Natural killer cell (primary cell): ENCODE measurements around the gene GNB2. TPM values are rescaled to one million over a fixed set of nuclear protein-coding genes. Genes with fewer than 3 reads are reported as not detected.
A peak's percentile ranks its signal among the peaks of the same experiment; 100 is the strongest.

Experiments used
- ATAC-seq, 3 donors: fragments of 150-1000 bp in 2 of 3; fragments of 200-7000 bp in 1 of 3; cut with Tn5 transposase; 1 replicate in 1 of 3; 2 replicates in 2 of 3; pipeline ENCODE4 v1.10.0; 2021; ENCODE audit warnings: mild to moderate bottlenecking in 2 of 3, moderate library complexity in 2 of 3
- DNase-seq, 2 donors: peaks; one replicate each; pipeline versions ENCODE4 v3.0.0 to v3.0.0-alpha.2; 2013 to 2021; ENCODE audit warnings: mixed read lengths in 1 of 2
- H3K27ac ChIP-seq: one replicate; pipeline ENCODE4 v1.5.1; 2013; ENCODE audit warnings: mild to moderate bottlenecking, low read length
- H3K27me3 ChIP-seq: one replicate; pipeline ENCODE4 v1.6.1; 2013; ENCODE audit warnings: low read length; ENCODE audit not compliant: control insufficient read depth, insufficient read depth
- H3K36me3 ChIP-seq: one replicate; pipeline ENCODE4 v1.6.1; 2013; ENCODE audit warnings: low read length; ENCODE audit not compliant: control insufficient read depth, insufficient read depth
- H3K4me1 ChIP-seq: one replicate; pipeline ENCODE4 v1.6.1; 2013; ENCODE audit warnings: low read length; ENCODE audit not compliant: control insufficient read depth, insufficient read depth
- H3K4me3 ChIP-seq: one replicate; pipeline ENCODE4 v1.5.1; 2013; ENCODE audit warnings: low read length
- H3K9me3 ChIP-seq: one replicate; pipeline ENCODE4 v1.6.1; 2013; ENCODE audit warnings: low read length; ENCODE audit not compliant: control insufficient read depth, insufficient read depth
- H3K27ac Mint-ChIP-seq, 2 donors: one replicate each; pipeline ENCODE4 v1.8.0; 2022; ENCODE audit warnings: mild to moderate bottlenecking in 2 of 2, mixed read lengths in 2 of 2, moderate library complexity in 1 of 2
- H3K27me3 Mint-ChIP-seq, 2 donors: one replicate each; pipeline ENCODE4 v1.8.0; 2022; ENCODE audit warnings: low read depth in 2 of 2, mixed read lengths in 2 of 2
- H3K36me3 Mint-ChIP-seq: one replicate; pipeline ENCODE4 v1.8.0; 2022; ENCODE audit warnings: mixed read lengths
- H3K4me1 Mint-ChIP-seq, 2 donors: one replicate each; pipeline ENCODE4 v1.8.0; 2022; ENCODE audit warnings: mixed read lengths in 2 of 2
- H3K4me3 Mint-ChIP-seq: one replicate; pipeline ENCODE4 v1.8.0; 2022; ENCODE audit warnings: mild to moderate bottlenecking, moderate library complexity, mixed read lengths
- H3K9me3 Mint-ChIP-seq, 2 donors: one replicate each; pipeline ENCODE4 v1.8.0; 2022; ENCODE audit warnings: mixed read lengths in 2 of 2
- CTCF ChIP-seq: fragments of 200-600 bp; IDR thresholded peaks from one replicate; pipeline ENCODE4 v1.8.0; 2022; ENCODE audit warnings: antibody characterized with exemption
- WGBS: methylation state at CpG from one replicate; pipeline ENCODE4 v1.1.7; 2013; ENCODE audit warnings: missing lambda C conversion rate; ENCODE audit not compliant: insufficient coverage; 5-methylcytosine and 5-hydroxymethylcytosine counted together
- intact Hi-C: fragments of 100-400 bp; cut with micrococcal nuclease; formaldehyde crosslinking; loops from one replicate; pipeline ENCODE4 v1.14.2; 2022
- total RNA-seq, 4 donors: library from RNA; stranded (reverse); fragments of 120-200 nt in 1 of 4; gene quantifications; one replicate each; pipeline versions ENCODE4 v1.2.3 to v1.2.4, GENCODE V29; 2013 to 2022

Gene GNB2
- total RNA-seq: 100 to 1,000 TPM; 194 to 227 (median 212) TPM
- total RNA-seq (2013): 52.6 TPM

GRCh38 chr7:100673302-100673941 lies at the start of gene GNB2:
Gene GNB2, plus strand, starts transcription at chr7:100673740. Its CDS starts 2,526 bp downstream, at chr7:100676266.
- Mint-ChIP-seq H3K27ac (peak within 1 kb of the TSS; percentile 90 to 97), H3K4me3 (peak within 1 kb of the TSS; percentile 95), H3K4me1 (peaks cover 0 to 29% of the 10 kb centered on the region in 2 donors), H3K27me3 (no peaks in the 10 kb centered on the region), H3K9me3 (no peaks in the 10 kb centered on the region), H3K36me3 (no peaks in the 10 kb centered on the region)
- ATAC-seq (peak; percentile 56 to 81 (median 59)), DNase-seq (peak; percentile 93 to 97)
- H3K9me3 ChIP-seq: no peaks in the 10 kb centered on the region
- H3K4me1 ChIP-seq: peaks cover 19% of the 10 kb centered on the region
- H3K36me3 ChIP-seq: peaks cover 22% of the 10 kb centered on the region
- no peaks in the 10 kb centered on the region for H3K27me3 ChIP-seq
- WGBS: 0% methylated on average over 65 of the region's 65 CpGs
- TF ChIP-seq CTCF: no peak
- H3K4me3 ChIP-seq: peak within 1 kb of the TSS; percentile 99
- H3K27ac ChIP-seq: peak within 1 kb of the TSS; percentile 99
- intact Hi-C loops: loop anchor here (1.0 to 10.0 kb wide), 3 partner anchors 41 to 569 kb away; partner anchors contain the start of genes AP4M1, MCM7 and MOSPD3

DNA sequence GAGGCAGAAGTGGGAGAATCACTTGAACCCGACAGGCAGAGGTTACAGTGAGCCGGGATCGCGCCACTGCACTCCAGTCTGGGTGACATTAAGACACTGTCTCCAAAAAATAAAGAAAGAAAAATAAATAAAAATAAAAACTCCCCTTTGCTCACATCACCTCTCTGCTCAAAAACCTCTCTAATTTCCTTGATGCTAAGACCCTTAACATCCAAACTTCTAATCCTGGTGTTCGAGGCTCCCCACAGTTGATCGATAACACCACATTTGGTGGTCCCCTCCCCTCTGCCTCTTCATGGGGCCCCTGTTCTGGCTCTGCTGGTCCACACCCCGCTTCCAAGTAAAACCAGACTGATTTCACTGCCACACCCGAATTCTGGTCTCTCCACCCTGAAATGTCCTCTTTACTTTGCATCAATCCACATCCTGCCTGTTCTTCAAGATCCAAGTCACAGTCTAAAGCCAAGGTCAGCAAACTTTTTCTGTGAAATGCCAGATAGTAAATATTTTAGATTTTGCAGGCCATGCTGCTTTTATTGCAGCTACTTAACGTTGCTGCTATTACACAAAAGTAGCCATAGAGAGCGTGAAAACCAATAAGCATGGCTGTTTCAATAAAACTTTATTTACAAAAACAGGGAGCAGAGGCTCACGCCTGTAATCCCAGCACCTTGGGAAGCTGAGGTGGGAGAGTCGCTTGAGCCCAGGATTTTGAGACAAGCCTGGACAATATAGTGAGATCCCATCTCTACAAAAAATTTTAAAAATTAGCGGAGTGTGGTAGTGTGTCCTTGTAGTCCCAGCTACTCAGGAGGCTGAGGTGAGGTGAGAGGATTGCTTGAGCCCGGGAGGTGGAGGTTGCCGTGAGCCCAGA lies 49.4 kb upstream of the GNB2 start:
- peaks cover 0 to 22% of the 10 kb centered on the region in 2 donors for H3K4me1 Mint-ChIP-seq
- no peaks in the 10 kb centered on the region for H3K27me3 Mint-ChIP-seq
- Histone ChIP-seq H3K4me1 (peaks cover 19% of the 10 kb centered on the region), H3K9me3 (no peaks in the 10 kb centered on the region), H3K27ac (no peak overlapping the region), H3K4me3 (no peak overlapping the region), H3K27me3 (no peaks in the 10 kb centered on the region), H3K36me3 (peaks cover 2% of the 10 kb centered on the region)
- no peak for TF ChIP-seq CTCF
- ATAC-seq: no peak
- intact Hi-C loops: no loop called here
- H3K4me3 Mint-ChIP-seq: no peak overlapping the region
- 91% methylated on average over 14 of the region's 15 CpGs for WGBS
- no peak overlapping the region for H3K27ac Mint-ChIP-seq
- no peaks in the 10 kb centered on the region for H3K36me3 Mint-ChIP-seq
- H3K9me3 Mint-ChIP-seq: no peaks in the 10 kb centered on the region
- no peak for DNase-seq

GRCh38 chr7:100626055-100626454 lies 47.5 kb upstream of the GNB2 start:
- intact Hi-C loops: loop anchor here (2.0 kb wide), 1 partner anchor 13 kb away; the partner anchor contains the start of gene MOSPD3
- DNase-seq (no peak), ATAC-seq (no peak)
- Histone ChIP-seq H3K4me3 (peak overlapping the region; percentile 31), H3K36me3 (no peaks in the 10 kb centered on the region), H3K27ac (no peak overlapping the region), H3K27me3 (no peaks in the 10 kb centered on the region), H3K9me3 (no peaks in the 10 kb centered on the region), H3K4me1 (peaks cover 19% of the 10 kb centered on the region)
- H3K36me3 Mint-ChIP-seq: no peaks in the 10 kb centered on the region
- no peaks in the 10 kb centered on the region for H3K27me3 Mint-ChIP-seq
- no peak for TF ChIP-seq CTCF
- H3K9me3 Mint-ChIP-seq: no peaks in the 10 kb centered on the region
- H3K27ac Mint-ChIP-seq: peak overlapping the region in 1 of 2 donors; percentile 76
- peak overlapping the region; percentile 79 for H3K4me3 Mint-ChIP-seq
- peaks cover 0 to 31% of the 10 kb centered on the region in 2 donors for H3K4me1 Mint-ChIP-seq
- WGBS: 23% methylated on average over 3 of the region's 3 CpGs
